ENCODE results near the gene IGFLR1. TPM values are rescaled to one million over a fixed set of nuclear protein-coding genes. Genes with fewer than 3 reads are reported as not detected.

The IGFLR1 gene
- total and polyA plus RNA-seq, 12 donors: 4.9 to 35.3 (median 14.7) TPM

- 82 to 92% (median 85%) methylated on average over 12 to 20 of the region's 20 CpGs for WGBS, 4 donors
- Histone ChIP-seq H3K4me3 (no peak overlapping the region), H3K27ac (peak overlapping the region in 2 of 5 donors; percentile 96 to 97), H3K9me3 (replicated peaks in 1 of 3) (no peaks in the 10 kb centered on the region), H3K27me3 (no peaks in the 10 kb centered on the region), H3K4me1 (replicated peaks in 1 of 2) (peaks cover 36 to 39% of the 10 kb centered on the region in 2 donors), H3K36me3 (replicated peaks in 1 of 2) (peaks cover 0 to 24% of the 10 kb centered on the region in 2 donors)
- intact Hi-C loops (cut with DNase I): no loop called here
- no peak for DNase-seq
- TF ChIP-seq CTCF (IDR thresholded peaks at IDR 0.05) (no peak), POLR2A (IDR thresholded peaks at IDR 0.05) (peak in 1 of 2 donors; percentile 12)
Measured at GRCh38 chr19:35753634-35754369, 11.6 kb upstream of the IGFLR1 start.

GRCh38 chr19:35752746-35753350 lies 10.6 kb upstream of the IGFLR1 start:
- Histone ChIP-seq H3K4me1 (replicated peaks in 1 of 2) (peaks cover 34 to 38% of the 10 kb centered on the region in 2 donors), H3K27ac (peak overlapping the region in 1 of 5 donors; percentile 96), H3K36me3 (replicated peaks in 1 of 2) (peaks cover 0 to 24% of the 10 kb centered on the region in 2 donors), H3K4me3 (no peak overlapping the region), H3K27me3 (no peaks in the 10 kb centered on the region), H3K9me3 (replicated peaks in 1 of 3) (no peaks in the 10 kb centered on the region)
- WGBS, 4 donors: 92 to 97% (median 93%) methylated on average over 10 to 20 of the region's 20 CpGs
- TF ChIP-seq POLR2A (IDR thresholded peaks at IDR 0.05): no peak
- no peak for TF ChIP-seq CTCF (IDR thresholded peaks at IDR 0.05)
- no peak for DNase-seq
- intact Hi-C loops (cut with DNase I): no loop called here

GRCh38 chr19:35751839-35752745 lies 9.8 kb upstream of the IGFLR1 start:
- no peaks in the 10 kb centered on the region for H3K9me3 ChIP-seq (replicated peaks in 1 of 3)
- H3K4me1 ChIP-seq (replicated peaks in 1 of 2): peaks cover 31 to 34% of the 10 kb centered on the region in 2 donors
- intact Hi-C loops (cut with DNase I): no loop called here
- TF ChIP-seq POLR2A (IDR thresholded peaks at IDR 0.05): no peak
- DNase-seq: peak in 1 of 7 donors; percentile 31
- 80 to 92% (median 91%) methylated on average over 10 to 14 of the region's 14 CpGs for WGBS, 4 donors
- no peak overlapping the region for H3K4me3 ChIP-seq
- no peak overlapping the region for H3K27ac ChIP-seq
- H3K27me3 ChIP-seq: no peaks in the 10 kb centered on the region
- peaks cover 0 to 24% of the 10 kb centered on the region in 2 donors for H3K36me3 ChIP-seq (replicated peaks in 1 of 2)

GRCh38 chr19:35750167-35750566 lies 7.9 kb upstream of the IGFLR1 start:
- intact Hi-C loops (cut with DNase I): no loop called here
- peaks cover 21 to 30% of the 10 kb centered on the region in 2 donors for H3K4me1 ChIP-seq (replicated peaks in 1 of 2)
- WGBS, 4 donors: 91 to 96% (median 93%) methylated on average over 3 to 5 of the region's 5 CpGs
- no peak overlapping the region for H3K4me3 ChIP-seq
- H3K27ac ChIP-seq: peak overlapping the region in 1 of 5 donors; percentile 67
- DNase-seq: no peak
- H3K36me3 ChIP-seq (replicated peaks in 1 of 2): peaks cover 0 to 24% of the 10 kb centered on the region in 2 donors
- TF ChIP-seq CTCF (IDR thresholded peaks at IDR 0.05) (no peak), POLR2A (IDR thresholded peaks at IDR 0.05) (no peak)
- no peaks in the 10 kb centered on the region for H3K9me3 ChIP-seq (replicated peaks in 1 of 3)
- no peaks in the 10 kb centered on the region for H3K27me3 ChIP-seq

Data from adrenal gland (tissue), 12 donors.